ENCODE measurements around the gene SORBS1.

Gene SORBS1

GRCh38 chr10:95261926-95262325 is 299.2 kb downstream of the SORBS1 start:
- no peak overlapping the region for H3K4me3 ChIP-seq (ENCODE audit: low read depth, low read length)
- no peak for DNase-seq (ENCODE audit: low read depth)
- in situ Hi-C loops (cut with HindIII; ENCODE audit: low sequenced_read_pairs): no loop called here
- TF ChIP-seq CTCF (IDR thresholded peaks at IDR 0.05; ENCODE audit: low read depth, low read length, missing control alignments): no peak

Data from astrocyte of the cerebellum (primary cell).